AG20443 (cell line): Measurements from ENCODE around the gene NFIA.
"Not testable (repeated sequence)": the region's sequence is repeated elsewhere in the genome, so short reads cannot be mapped to it uniquely, and the experiment has no call there.

ENCODE experiments used
- DNase-seq: peaks from one replicate; pipeline ENCODE4 v3.0.0; 2012; ENCODE audit warnings: low spot score, mixed read lengths

The NFIA gene

GRCh38 chr1:61058483-61059245 lies 23.7 kb upstream of the NFIA start:
- DNase-seq: no peak

- not testable (repeated sequence) for DNase-seq
These were observed 20.8 kb upstream of the NFIA start for GRCh38 chr1:61061601-61062000.

DNA sequence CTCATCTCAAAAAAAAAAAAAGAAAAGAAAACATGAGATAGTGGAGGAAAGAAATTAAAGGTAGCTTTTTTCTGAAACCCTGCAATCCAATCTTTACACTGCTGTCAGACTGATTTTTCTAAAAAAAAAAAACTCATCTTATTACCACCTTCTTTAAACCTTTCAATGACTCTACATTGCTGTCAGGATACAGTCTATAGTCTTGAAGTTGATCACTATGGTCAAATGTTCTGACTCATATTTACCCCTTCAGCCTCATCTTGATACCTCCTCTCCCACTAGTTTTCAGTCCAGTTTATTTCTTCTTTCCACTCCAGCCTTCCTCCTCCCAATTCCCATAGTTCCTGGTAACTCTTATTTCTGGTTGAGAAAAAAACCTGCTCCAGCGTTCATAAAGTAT lies 17.7 kb upstream of the NFIA start:
- DNase-seq: no peak

GRCh38 chr1:61067446-61068019 lies 14.8 kb upstream of the NFIA start:
- no peak for DNase-seq

DNA sequence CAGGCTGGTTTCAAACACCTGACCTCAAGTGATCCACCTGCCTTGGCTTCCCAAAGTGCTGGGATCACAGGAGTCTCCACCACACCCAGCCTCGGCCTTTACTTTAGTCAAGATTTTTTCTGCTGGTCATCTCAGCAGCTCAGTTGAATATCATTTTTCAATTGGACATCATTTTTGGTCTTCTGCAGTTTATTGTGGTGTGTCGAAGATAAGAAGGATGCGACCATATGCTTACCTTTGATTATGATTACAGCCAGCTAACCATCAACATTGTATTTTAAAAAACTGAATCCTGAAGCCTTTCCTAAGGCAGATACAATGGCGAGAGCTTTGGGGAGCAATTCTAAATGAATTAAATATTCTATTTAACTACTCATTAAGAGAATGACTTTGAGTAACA lies 12.3 kb upstream of the NFIA start:
- DNase-seq: no peak

DNA sequence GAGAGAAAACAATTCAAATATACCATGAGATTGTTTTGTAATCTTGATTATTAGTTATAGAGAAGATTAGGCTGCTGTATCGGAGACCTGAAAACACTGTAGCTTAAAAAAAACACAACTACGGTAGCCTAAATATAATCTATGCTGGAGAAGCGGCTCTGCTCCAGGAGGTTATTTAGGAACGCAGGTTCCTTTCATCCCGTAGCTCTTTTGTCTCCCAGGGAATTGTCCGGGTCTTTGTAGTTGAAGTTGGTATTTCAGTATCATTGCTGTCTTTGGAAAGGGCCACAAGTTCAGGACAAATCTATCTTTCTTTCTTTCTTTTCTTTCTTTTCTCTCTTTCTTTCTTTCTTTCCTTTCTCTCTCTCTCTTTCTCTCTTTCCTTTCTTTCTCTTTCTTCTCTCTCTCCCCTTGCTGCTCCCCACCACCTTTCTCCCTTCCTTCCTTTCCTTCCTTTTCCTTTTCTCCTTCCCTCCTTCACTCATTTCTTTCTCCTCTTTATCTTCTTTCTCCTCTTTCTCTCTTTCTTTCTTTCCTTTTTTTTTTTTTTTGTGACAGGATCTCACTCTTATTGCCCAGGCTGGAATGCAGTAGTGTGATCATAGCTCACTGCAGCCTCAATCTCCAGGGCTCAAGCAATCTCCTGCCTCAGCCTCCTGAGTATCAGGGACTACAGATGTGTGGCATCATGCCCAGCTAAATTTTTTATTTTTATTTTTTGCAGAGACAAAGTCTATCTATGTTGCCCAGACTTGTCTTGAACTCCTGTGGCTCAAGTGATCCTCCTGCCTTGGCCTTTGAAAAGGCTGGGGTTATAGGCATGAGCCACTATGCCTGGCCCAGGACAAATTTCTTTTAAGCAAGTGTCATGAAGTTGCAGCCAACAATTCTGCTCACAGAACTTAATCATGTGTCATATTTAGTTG lies 10.9 kb upstream of the NFIA start:
- no peak for DNase-seq

DNA sequence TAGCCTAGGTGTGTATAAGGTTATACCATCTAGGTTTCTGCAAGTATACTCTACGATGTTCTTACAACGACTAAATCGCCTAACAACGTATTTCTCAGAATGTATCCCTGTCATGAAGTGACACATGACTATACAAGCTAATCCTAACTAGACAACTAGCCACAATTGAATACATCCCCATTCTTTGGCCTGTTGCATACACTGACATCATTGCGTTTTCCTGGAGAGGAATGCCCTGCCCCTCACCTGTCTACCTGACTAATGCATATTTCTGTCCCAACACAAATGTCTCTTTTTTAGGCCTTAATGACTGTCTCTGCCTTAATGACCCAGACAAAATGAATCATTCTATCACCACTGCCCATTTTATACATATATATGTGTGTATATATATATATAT lies 8.5 kb upstream of the NFIA start:
- DNase-seq: no peak

DNA sequence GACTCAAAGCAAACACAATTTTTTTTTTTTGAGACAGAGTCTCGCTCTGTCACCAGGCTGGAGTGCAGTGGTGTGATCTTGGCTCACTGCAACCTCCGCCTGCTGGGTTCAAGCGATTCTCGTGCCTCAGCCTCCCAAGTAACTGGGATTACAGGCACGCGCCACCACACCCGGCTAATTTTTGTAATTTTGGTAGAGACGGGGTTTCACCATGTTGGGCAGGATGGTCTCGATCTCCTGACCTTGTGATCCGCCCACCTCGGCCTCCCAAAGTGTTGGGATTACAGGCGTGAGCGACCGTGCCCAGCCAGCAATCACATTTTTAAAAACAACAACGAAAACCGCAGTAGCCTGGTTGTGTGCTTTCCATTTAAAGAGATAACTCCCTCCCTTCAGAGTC lies 6.5 kb upstream of the NFIA start:
- DNase-seq: not testable (repeated sequence)

DNA sequence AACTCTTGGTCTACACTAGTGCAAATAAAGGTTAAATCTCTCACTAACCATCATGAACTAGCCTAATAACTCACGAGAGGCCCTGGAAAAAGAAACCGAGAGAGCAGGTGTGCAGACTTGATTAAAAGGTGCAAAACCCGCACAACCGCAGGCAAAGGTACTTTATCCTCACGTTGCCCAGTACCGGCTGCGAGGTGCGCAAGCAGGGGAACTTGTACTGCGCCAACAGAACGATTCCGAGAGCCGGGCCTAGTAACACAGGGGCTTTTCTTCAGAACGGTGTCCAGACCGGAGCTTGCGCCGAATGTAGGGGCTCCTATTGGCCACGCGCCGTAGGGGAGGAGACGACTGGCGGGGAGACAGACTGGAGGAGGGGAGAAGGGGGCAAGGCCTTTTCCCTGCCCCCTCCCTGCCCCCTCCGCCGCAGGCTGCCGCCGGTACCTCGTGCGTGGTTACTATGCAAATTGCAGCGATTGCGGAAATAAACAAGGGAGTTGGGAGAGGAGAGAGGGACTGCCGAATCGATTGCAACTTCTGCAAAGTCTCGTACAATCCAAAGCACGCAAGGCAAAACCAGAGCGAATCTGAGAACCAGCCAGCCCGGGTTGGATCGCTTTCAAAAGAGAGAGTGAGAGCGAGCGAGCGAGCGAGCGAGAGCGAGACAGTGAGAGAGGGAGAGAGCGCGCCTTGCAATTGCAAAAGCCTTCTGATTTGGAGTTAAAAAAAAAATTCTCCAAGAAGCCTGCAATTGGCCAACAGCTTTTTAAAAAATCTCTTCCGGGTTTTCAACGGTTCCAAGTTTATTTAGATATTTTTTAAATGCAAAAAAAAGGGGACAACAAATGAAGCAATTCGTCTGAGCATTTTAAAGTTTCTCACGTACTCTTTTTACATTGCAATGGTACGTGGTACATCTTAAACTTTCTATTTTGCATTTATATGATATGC lies 5.4 kb upstream of the NFIA start:
- peak; percentile 63 for DNase-seq

DNA sequence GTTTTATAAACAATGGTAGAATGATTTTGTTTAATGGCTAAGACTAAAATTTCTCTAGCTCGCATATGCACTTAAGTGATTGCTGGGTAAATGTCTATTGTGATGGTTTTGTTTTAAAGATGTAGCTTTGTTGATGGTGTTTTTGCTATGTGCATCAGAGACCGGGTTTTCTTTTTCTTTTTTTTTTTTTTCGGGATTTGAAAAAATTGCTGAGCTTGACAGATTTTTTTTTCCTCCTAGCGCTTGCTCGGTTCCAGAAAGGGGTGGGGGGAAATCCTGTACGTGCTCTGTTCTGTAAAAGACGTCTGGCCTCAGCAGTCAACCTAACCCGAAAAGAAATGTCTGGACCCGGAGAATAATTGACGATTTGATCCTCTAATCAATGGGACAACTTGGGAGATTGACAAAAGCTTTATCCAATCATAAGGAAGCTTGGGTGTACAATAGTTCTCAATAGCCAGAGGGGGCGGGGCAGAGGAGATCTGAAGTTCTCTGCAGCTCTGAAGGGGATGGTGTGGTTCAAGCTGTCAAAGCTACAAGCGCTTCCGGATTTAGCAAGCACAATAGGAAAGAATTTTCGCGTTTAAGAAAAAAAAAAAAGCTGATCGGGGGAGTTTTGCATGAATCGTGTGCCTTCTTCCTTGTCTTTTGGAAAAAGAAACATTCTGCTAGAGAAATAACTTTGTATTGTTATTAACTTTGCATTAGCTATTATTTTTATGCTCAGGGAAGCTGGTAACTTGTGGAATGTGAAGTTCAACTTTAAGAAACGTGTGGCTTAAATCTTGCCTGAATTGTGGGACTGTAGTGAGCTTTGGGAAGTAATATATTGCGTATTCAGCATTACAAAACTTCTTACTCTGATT lies 4.5 kb upstream of the NFIA start:
- DNase-seq: peak; percentile 95

- DNase-seq: no peak
These were observed 3.6 kb upstream of the NFIA start for GRCh38 chr1:61078618-61079295.

DNA sequence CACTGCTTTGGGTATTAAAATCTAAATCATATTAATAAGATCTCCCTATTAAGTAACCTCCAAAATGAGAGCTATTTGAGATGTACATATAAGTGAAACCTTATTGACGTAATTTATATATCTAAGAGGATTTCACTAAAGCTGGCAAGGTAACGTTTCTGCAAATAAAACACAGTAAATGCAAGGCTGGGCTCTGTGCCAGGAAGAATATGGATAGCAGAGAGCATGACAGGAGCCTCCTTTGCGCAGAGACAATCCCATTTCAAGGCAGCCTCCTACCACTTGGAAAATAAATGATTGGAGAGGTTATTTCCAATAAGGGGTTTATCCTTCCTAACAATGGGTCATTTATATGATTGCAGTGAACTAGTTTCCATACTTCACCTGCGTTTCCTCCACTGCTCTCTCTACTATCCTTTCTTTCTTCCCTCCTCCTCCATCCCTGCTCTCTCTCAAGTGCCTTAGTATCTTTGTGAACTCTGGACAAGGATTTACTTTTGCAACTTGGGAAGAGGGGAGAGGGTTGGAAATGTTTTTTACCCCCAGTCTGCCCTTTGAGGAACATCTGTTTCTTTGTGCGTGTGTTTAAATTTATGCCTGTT lies 3.0 kb upstream of the NFIA start:
- DNase-seq: no peak

- DNase-seq: peak; percentile 62
These were observed 2.4 kb upstream of the NFIA start for GRCh38 chr1:61079898-61080336.

DNA sequence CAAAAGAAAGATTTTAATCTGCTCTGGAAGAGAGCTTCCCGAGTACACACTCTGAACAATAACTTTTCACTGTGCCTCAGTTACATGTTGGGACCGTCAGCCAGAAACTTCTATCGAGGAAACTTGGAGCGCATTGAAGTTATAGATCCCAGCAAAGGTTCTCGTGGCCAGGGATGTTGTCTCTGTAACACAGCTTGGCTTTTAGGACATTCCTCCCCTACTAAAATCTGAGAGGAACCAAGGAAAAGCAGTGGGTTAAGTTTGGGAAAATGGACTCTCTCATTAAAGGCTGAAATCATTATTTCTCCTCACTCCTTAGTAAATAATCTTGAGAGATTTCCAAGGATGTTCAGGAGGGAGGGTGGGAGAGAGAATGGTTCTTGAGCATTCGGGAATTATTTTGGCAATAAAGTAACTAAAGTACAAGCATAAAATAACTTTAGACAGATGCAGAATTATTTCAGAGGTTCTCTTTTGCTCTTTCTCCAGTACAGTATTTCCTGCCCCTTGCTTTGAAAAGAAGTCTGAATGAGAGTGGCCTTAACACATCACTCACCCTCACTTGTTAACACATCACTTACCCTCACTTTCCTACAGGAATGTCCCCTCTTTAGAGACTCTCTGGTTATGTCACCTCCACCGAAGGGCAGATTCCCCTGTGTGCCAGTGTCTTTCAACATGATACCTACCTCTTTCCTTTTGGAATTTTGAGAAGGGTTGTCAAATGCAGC lies 1.8 kb upstream of the NFIA start:
- no peak for DNase-seq

GRCh38 chr1:61081144-61081685 lies 1.1 kb upstream of the NFIA start:
- no peak for DNase-seq

DNA sequence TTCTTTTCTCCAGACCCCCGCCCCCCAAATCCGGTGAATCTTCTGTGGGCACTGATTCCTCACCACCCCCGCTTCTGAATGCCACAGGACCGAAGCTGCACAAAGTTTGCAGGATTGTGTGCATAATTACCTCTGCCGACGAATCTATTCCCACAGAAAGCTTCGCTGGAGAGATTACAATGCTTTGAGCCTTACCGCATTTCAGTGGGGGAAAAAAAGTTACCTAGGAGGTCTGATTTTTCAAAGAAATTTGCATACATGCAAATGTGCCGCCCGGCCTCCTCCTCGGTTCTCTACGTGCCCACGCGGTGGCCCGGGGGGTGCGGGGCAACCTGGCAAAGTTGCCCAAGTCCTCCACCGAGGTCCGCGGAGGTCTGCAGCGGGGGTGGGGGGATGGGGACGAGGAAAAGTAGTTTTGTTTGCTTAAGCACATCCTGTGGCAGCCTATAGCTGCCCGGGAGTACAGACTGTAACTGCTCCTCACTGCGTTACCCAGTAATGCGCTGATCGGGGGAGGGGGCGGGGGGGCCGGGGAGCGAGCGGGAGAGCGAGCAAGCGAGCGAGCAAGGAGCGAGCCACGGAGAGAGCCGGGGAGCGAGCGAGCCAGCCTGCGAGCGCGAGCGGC lies 563 bp upstream of the NFIA start:
- peak; percentile 45 for DNase-seq

DNA sequence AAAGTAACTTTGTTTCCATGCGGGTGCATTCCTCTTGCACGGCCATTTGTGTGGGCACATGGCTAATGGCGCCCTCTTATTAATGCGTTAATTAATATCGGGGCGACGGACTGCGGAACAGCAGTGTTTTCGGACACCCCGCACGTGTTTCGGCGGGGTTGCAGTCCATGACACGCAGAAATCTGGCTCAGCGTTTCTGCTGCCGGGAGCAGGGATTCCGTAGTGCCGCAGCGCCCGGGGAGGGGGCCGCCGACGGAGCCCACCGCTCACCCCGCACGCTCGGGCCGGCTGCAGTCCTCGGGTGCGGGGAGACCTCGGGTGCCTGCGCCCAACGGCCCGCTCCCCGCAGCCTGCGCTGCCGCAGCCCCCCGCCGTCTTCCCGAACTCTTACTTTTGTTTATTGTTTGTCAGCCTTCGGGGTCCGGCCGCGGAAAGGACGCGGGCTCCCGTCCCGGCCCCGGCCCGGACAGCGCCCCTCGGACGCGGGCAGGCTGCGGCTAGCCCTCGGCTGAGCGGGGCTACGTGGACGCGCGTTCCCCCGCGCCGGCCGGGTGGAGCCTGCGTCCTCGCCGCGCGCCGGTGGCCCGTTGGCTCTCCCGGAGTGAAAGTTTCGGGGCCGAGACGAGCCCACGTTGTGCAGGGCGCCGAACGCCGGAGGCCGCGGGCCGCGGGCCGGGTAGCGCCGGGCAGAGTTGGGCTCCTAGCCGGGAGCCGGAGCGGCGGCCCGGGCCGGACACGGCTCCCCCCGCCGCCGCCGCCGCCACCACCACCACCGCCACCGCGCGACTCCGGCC lies 849 bp downstream of the NFIA start:
- peak; percentile 69 for DNase-seq
